GM12873 (cell line): ENCODE results near the gene LEFTY1.

Source experiments
- TF ChIP-seq, protein P1 (sequence below): IDR thresholded peaks from 2 replicates; pipeline ENCODE4 v1.5.1; 2012; ENCODE audit warnings: low read depth, mild to moderate bottlenecking, moderate library complexity, low read length, control low read depth; ENCODE audit not compliant: insufficient read depth; ENCODE audit errors: missing control alignments

The LEFTY1 gene

GRCh38 chr1:225899044-225899925, 10.3 kb upstream of the LEFTY1 start:
- TF ChIP-seq, protein P1, sequence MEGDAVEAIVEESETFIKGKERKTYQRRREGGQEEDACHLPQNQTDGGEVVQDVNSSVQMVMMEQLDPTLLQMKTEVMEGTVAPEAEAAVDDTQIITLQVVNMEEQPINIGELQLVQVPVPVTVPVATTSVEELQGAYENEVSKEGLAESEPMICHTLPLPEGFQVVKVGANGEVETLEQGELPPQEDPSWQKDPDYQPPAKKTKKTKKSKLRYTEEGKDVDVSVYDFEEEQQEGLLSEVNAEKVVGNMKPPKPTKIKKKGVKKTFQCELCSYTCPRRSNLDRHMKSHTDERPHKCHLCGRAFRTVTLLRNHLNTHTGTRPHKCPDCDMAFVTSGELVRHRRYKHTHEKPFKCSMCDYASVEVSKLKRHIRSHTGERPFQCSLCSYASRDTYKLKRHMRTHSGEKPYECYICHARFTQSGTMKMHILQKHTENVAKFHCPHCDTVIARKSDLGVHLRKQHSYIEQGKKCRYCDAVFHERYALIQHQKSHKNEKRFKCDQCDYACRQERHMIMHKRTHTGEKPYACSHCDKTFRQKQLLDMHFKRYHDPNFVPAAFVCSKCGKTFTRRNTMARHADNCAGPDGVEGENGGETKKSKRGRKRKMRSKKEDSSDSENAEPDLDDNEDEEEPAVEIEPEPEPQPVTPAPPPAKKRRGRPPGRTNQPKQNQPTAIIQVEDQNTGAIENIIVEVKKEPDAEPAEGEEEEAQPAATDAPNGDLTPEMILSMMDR, result no peak

- TF ChIP-seq, protein P1, result no peak
These were observed 8.9 kb upstream of the LEFTY1 start for GRCh38 chr1:225897595-225898514.

DNA sequence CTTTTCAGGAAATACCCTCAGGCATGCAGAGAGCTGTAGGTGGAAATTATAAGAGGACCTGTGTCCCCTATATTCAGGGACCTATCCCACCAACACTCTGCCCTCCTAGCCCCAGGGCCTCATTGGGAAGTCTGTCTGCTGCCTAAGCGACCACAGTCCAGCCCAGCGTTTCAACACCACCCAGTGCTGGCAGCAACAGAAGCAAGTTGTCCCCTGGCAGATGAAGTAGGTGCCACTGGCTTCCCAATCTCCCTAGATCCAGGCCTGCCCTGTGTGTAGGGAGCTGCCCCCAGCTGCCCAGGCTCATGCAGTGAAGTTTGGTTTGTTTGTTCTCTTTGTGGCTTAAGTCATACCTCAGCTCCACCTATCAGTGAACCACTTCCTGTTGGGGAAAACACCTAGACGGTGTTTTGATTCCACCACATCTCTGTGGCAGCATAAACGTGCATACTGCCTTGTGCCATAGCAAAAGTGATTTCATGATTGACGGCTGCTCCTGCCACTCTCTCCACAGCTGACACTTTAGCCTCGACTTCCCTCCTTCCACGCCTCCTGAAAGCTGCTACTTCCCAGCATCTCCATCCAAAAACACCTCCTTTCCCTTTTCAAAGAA, 8.1 kb upstream of the LEFTY1 start:
- TF ChIP-seq, protein P1, result no peak

- TF ChIP-seq, protein P1, result no peak
These were observed 7.5 kb upstream of the LEFTY1 start for GRCh38 chr1:225896494-225896893.

GRCh38 chr1:225892307-225892706, 3.4 kb upstream of the LEFTY1 start:
- TF ChIP-seq, protein P1, result no peak

GRCh38 chr1:225891229-225891972, 2.5 kb upstream of the LEFTY1 start:
- TF ChIP-seq, protein P1, result no peak
